HepG2 (cell line): ENCODE measurements around the gene VPS26B. TPM values are rescaled to one million over a fixed set of nuclear protein-coding genes. Genes with fewer than 3 reads are reported as not detected.

Experiments
- ATAC-seq: fragments of 200-7000 bp; cut with Tn5 transposase; 3 replicates; pipeline ENCODE4 v1.9.1; 2020; ENCODE audit warnings: mild to moderate bottlenecking, moderate library complexity
- BruUV-seq: library from RNA; stranded (reverse); fragments of 400-500 nt; replicated peaks from 2 replicates; lab custom pipeline; 2021; lab: Mats Ljungman, UMichigan
- CTCF ChIA-PET: fragments of 300-600 bp; formaldehyde crosslinking; extraction: SDS; loops from one replicate; lab custom pipeline; 2021; ENCODE audit warnings: low total read pairs, inconsistent platforms, low intra/inter-chr PET ratio; lab: Yijun Ruan, JAX
- POLR2A ChIA-PET: fragments of 350-600 bp; sonication (Branson Sonifier 250); formaldehyde crosslinking; loops from one replicate; lab custom pipeline; 2020; ENCODE audit warnings: antibody characterized with exemption, inconsistent platforms; lab: Yijun Ruan, JAX
- DNase-seq: peaks from one replicate; pipeline ENCODE4 v3.0.0-alpha.2; 2015; ENCODE audit warnings: low spot score
- FAIRE-seq: peaks from 3 replicates; lab custom pipeline; 2011; peaks lifted over from hg19 to GRCh38; lab: Jason Lieb, UNC
- H2AFZ ChIP-seq: one replicate; pipeline ENCODE4 v1.6.1; 2011; ENCODE audit warnings: low read length, inconsistent platforms
- H3K27ac ChIP-seq: fragments of 300-600 bp; 3 replicates; pipeline ENCODE4 v1.8.0; 2011; ENCODE audit warnings: mixed run types, mild to moderate bottlenecking, mixed read lengths, low read length, inconsistent platforms; ENCODE audit not compliant: insufficient read depth; ENCODE audit errors: extremely low read length
- H3K27me3 ChIP-seq, 2 experiments: fragments of 200-600 bp in 1 of 2; 2 replicates in 1 of 2; 3 replicates in 1 of 2; pipeline versions ENCODE4 v1.6.0 to v1.8.0; 2011; ENCODE audit warnings: low read length in 2 of 2, mild to moderate bottlenecking in 2 of 2, moderate library complexity in 2 of 2, inconsistent platforms in 1 of 2; ENCODE audit not compliant: insufficient read depth in 2 of 2, control insufficient read depth in 1 of 2
- H3K36me3 ChIP-seq, 2 experiments: fragments of 200-600 bp in 1 of 2; replicated peaks in 1 of 2; 2 replicates in 1 of 2; 3 replicates in 1 of 2; pipeline versions ENCODE4 v1.5.1 to v1.8.0; 2011; ENCODE audit warnings: low read length in 2 of 2, inconsistent platforms in 1 of 2; ENCODE audit not compliant: insufficient read depth in 2 of 2, control insufficient read depth in 1 of 2
- H3K4me1 ChIP-seq: 2 replicates; pipeline ENCODE4 v1.5.1; 2012; ENCODE audit warnings: low read length, inconsistent platforms; ENCODE audit not compliant: insufficient read depth
- H3K4me2 ChIP-seq: 2 replicates; pipeline ENCODE4 v1.6.0; 2011; ENCODE audit warnings: low read depth, low read length, inconsistent platforms
- H3K4me3 ChIP-seq, 3 experiments: fragments of 200-600 bp in 1 of 3; sonication (generic), shearing (Covaris generic) in 1 of 3; replicated peaks in 1 of 3; 2 replicates each; pipeline ENCODE4 v1.5.1; 2011 to 2016; ENCODE audit warnings: low read length in 3 of 3, inconsistent platforms in 2 of 3, low read depth in 2 of 3, mild to moderate bottlenecking in 2 of 3, control low read depth in 1 of 3, mixed read lengths in 1 of 3; ENCODE audit not compliant: insufficient read depth in 1 of 3
- H3K79me2 ChIP-seq: one replicate; pipeline ENCODE4 v1.6.1; 2011; ENCODE audit warnings: low read length, inconsistent platforms; ENCODE audit not compliant: insufficient read depth
- H3K9ac ChIP-seq: 2 replicates; pipeline ENCODE4 v1.6.0; 2011; ENCODE audit warnings: mild to moderate bottlenecking, low read depth, low read length, inconsistent platforms; ENCODE audit not compliant: insufficient read depth
- H3K9me3 ChIP-seq: 2 replicates; pipeline ENCODE4 v1.5.1; 2012; ENCODE audit warnings: mild to moderate bottlenecking, low read length
- H4K20me1 ChIP-seq: 2 replicates; pipeline ENCODE4 v1.6.0; 2011; ENCODE audit warnings: inconsistent platforms, mild to moderate bottlenecking, low read length, moderate library complexity; ENCODE audit not compliant: insufficient read depth
- ETV5 ChIP-seq: IDR thresholded peaks from 2 replicates; pipeline ENCODE4 v1.6.1; 2018; ENCODE audit warnings: missing biosample characterization, missing genetic modification reagents, inconsistent platforms, borderline replicate concordance
- HBP1 ChIP-seq: IDR thresholded peaks from 2 replicates; pipeline ENCODE4 v1.6.1; 2016; ENCODE audit warnings: low read depth, control low read depth
- MBNL3 ChIP-seq: fragments of 250-450 bp; sonication (Bioruptor Pico); conservative IDR thresholded peaks from 2 replicates; pipeline ENCODE4 v1.8.0; 2022; ENCODE audit warnings: mild to moderate bottlenecking, inconsistent platforms
- MTA3 ChIP-seq: sonication (generic); formaldehyde crosslinking; IDR thresholded peaks from 2 replicates; pipeline ENCODE4 v1.4.0; 2020; ENCODE audit warnings: missing genetic modification reagents
- NR0B2 ChIP-seq: sonication (generic); formaldehyde crosslinking; IDR thresholded peaks from 2 replicates; pipeline ENCODE4 v1.4.0; 2020; ENCODE audit warnings: mild to moderate bottlenecking, missing genetic modification reagents
- PRMT3 ChIP-seq: sonication (generic); formaldehyde crosslinking; IDR thresholded peaks from 2 replicates; pipeline ENCODE4 v1.8.1; 2022; ENCODE audit warnings: low read depth, mild to moderate bottlenecking, moderate library complexity, missing genetic modification reagents, borderline replicate concordance
- RXRA ChIP-seq: sonication (generic); formaldehyde crosslinking; IDR thresholded peaks from 2 replicates; pipeline ENCODE4 v1.5.1; 2020; ENCODE audit warnings: missing genetic modification reagents
- SIX4 ChIP-seq: sonication (generic); formaldehyde crosslinking; IDR thresholded peaks from 2 replicates; pipeline ENCODE4 v1.4.0; 2020; ENCODE audit warnings: missing genetic modification reagents
- TCF12 ChIP-seq, 2 experiments: fragments of 450-650 bp in 1 of 2; sonication (generic) in 1 of 2; formaldehyde crosslinking in 1 of 2; IDR thresholded peaks; 2 replicates each; pipeline versions ENCODE4 v1.6.1 to v1.8.0; 2017 to 2022; ENCODE audit warnings: antibody characterized with exemption in 1 of 2, mild to moderate bottlenecking in 1 of 2, missing genetic modification reagents in 1 of 2, moderate library complexity in 1 of 2
- ZFP36L1 ChIP-seq: sonication (generic); formaldehyde crosslinking; IDR thresholded peaks from 2 replicates; pipeline ENCODE4 v1.8.0; 2022; ENCODE audit warnings: mild to moderate bottlenecking, missing genetic modification reagents, moderate library complexity
- ZNF142 ChIP-seq: sonication (generic); formaldehyde crosslinking; IDR thresholded peaks from 2 replicates; pipeline ENCODE4 v1.4.0; 2020; ENCODE audit warnings: missing genetic modification reagents
- ZNF557 ChIP-seq: sonication (generic); formaldehyde crosslinking; IDR thresholded peaks from 2 replicates; pipeline ENCODE4 v1.4.0; 2020; ENCODE audit warnings: missing genetic modification reagents
- ZNF720 ChIP-seq: sonication (generic); formaldehyde crosslinking; IDR thresholded peaks from 2 replicates; pipeline ENCODE4 v1.4.0; 2020; ENCODE audit warnings: missing genetic modification reagents
- ZSCAN20 ChIP-seq: sonication (generic); formaldehyde crosslinking; IDR thresholded peaks from 2 replicates; pipeline ENCODE4 v1.4.0; 2020; ENCODE audit warnings: missing genetic modification reagents, mild to moderate bottlenecking, borderline replicate concordance
- WGBS: methylation state at CpG from one replicate; pipeline ENCODE4 v1.1.6; 2017; ENCODE audit warnings: low lambda C conversion rate; 5-methylcytosine and 5-hydroxymethylcytosine counted together
- in situ Hi-C: cut with HindIII; loops from 2 replicates; pipeline ENCODE4 v1.10.0; 2017; ENCODE audit warnings: low pct_unique_long_range_greater_than_20kb; ENCODE audit not compliant: extremely low pct_ligation_motif_present
- intact Hi-C: fragments of 100-400 bp; cut with micrococcal nuclease; formaldehyde crosslinking; loops from one replicate; pipeline ENCODE4 v1.10.0; 2022; ENCODE audit not compliant: unreplicated experiment
- polyA plus RNA-seq, 8 experiments: library from polyadenylated mRNA; depleted of rRNA in 3 of 8; stranded (reverse) in 7 of 8; unstranded in 1 of 8; fragments of >200 nt; fragmentation: Illumina TruSeq in 4 of 8; extraction: Trizol in 4 of 8; gene quantifications; 2 replicates each; pipeline versions ENCODE4 v1.2.1 to v1.2.3, GENCODE V29; 2011 to 2016; ENCODE audit warnings: low read depth in 4 of 8, missing spikeins in 1 of 8, mixed read lengths in 1 of 8; ENCODE audit not compliant: insufficient read depth in 1 of 8
- total RNA-seq, 5 experiments: library from RNA; depleted of rRNA; stranded (reverse); fragments of >200 nt; fragmentation: Illumina TruSeq; extraction: Trizol; gene quantifications; 2 replicates each; pipeline ENCODE4 v1.2.3, GENCODE V29; 2016; ENCODE audit warnings: low read depth in 1 of 5
- TF ChIP-seq, protein P1 (sequence below): IDR thresholded peaks from 2 replicates; pipeline ENCODE4 v1.6.1; 2016; ENCODE audit warnings: missing compliant biosample characterization, missing genetic modification reagents, borderline replicate concordance

The VPS26B gene
- total and polyA plus RNA-seq, 2 of the 13 experiments (the other 11 are each of a cell fraction or from before 2014, with no cell fraction given), result 20.2 to 23.2 TPM

- intact Hi-C loops, result no loop called here
- CTCF ChIA-PET, result no interaction called here
- POLR2A ChIA-PET, result no interaction called here
- TF ChIP-seq RXRA, result no peak
- TF ChIP-seq MTA3 (CRISPR knock-in tag), result no peak
- no peak for TF ChIP-seq NR0B2 (CRISPR knock-in tag)
- TF ChIP-seq ZNF142 (CRISPR knock-in tag), result no peak
- TF ChIP-seq ZSCAN20 (CRISPR knock-in tag), result no peak
- no peak for TF ChIP-seq HBP1 (CRISPR knock-in tag)
- TF ChIP-seq, protein P1, sequence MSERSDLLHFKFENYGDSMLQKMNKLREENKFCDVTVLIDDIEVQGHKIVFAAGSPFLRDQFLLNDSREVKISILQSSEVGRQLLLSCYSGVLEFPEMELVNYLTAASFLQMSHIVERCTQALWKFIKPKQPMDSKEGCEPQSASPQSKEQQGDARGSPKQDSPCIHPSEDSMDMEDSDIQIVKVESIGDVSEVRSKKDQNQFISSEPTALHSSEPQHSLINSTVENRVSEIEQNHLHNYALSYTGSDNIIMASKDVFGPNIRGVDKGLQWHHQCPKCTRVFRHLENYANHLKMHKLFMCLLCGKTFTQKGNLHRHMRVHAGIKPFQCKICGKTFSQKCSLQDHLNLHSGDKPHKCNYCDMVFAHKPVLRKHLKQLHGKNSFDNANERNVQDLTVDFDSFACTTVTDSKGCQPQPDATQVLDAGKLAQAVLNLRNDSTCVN (CRISPR knock-in tag), result no peak
- TF ChIP-seq TCF12 (IDR thresholded peaks at IDR 0.05), result no peak
- no peak for TF ChIP-seq TCF12 (CRISPR knock-in tag; IDR thresholded peaks at IDR 0.05)
- no peak for TF ChIP-seq PRMT3
- TF ChIP-seq ZFP36L1 (CRISPR knock-in tag), result no peak
- TF ChIP-seq MBNL3 (CRISPR knock-in tag), result no peak
- no peak for TF ChIP-seq ZNF720 (CRISPR knock-in tag)
- no peak for TF ChIP-seq SIX4 (CRISPR knock-in tag)
- TF ChIP-seq ETV5 (CRISPR knock-in tag), result no peak
- TF ChIP-seq ZNF557 (CRISPR knock-in tag), result no peak
Measured at GRCh38 chr11:134264966-134265764, 40.7 kb downstream of the VPS26B start.

More at GRCh38 chr11:134264966-134265764, 40.7 kb downstream of the VPS26B start:
- FAIRE-seq (no peak), DNase-seq (no peak), ATAC-seq (no peak)
- Histone ChIP-seq H3K4me3 (no peak overlapping the region), H3K36me3 (peaks cover 4 to 26% of the 10 kb centered on the region in 2 experiments; a peak in 3 of 5 replicates), H3K9me3 (no peaks in the 10 kb centered on the region), H3K79me2 (no peaks in the 10 kb centered on the region), H3K27me3 (no peaks in the 10 kb centered on the region), H3K4me1 (no peaks in the 10 kb centered on the region), H2AFZ (no peak overlapping the region), H3K4me2 (no peak overlapping the region), H3K9ac (no peak overlapping the region), H4K20me1 (no peaks in the 10 kb centered on the region), H3K27ac (no peak overlapping the region)
- 88% methylated on average over 5 of the region's 7 CpGs for WGBS
- no TSS peak for BruUV-seq
- in situ Hi-C loops, result no loop called here
